Measurements from ENCODE around the gene B4GALT1.

GRCh38 chr9:33082538-33083326 lies 84.4 kb downstream of the B4GALT1 start:
- no peak for TF ChIP-seq POLR2A (IDR thresholded peaks at IDR 0.05)
- TF ChIP-seq, protein P1, sequence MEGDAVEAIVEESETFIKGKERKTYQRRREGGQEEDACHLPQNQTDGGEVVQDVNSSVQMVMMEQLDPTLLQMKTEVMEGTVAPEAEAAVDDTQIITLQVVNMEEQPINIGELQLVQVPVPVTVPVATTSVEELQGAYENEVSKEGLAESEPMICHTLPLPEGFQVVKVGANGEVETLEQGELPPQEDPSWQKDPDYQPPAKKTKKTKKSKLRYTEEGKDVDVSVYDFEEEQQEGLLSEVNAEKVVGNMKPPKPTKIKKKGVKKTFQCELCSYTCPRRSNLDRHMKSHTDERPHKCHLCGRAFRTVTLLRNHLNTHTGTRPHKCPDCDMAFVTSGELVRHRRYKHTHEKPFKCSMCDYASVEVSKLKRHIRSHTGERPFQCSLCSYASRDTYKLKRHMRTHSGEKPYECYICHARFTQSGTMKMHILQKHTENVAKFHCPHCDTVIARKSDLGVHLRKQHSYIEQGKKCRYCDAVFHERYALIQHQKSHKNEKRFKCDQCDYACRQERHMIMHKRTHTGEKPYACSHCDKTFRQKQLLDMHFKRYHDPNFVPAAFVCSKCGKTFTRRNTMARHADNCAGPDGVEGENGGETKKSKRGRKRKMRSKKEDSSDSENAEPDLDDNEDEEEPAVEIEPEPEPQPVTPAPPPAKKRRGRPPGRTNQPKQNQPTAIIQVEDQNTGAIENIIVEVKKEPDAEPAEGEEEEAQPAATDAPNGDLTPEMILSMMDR (IDR thresholded peaks at IDR 0.05) = no peak
